Activated naive CD8-positive, alpha-beta T cell treated with anti-CD3 and anti-CD28 coated beads, Interleukin-2, amount 50 U/mL, for 24 hours (primary cell): ENCODE measurements around the gene IL2RA.
A peak's percentile ranks its signal among the peaks of the same experiment; 100 is the strongest.
"Not testable (repeated sequence)": the region's sequence is repeated elsewhere in the genome, so short reads cannot be mapped to it uniquely, and the experiment has no call there.

Experiments
- ATAC-seq: fragments of 150-1000 bp; cut with Tn5 transposase; one replicate; pipeline ENCODE4 v1.10.0; 2021
- DNase-seq: peaks from one replicate; pipeline ENCODE4 v3.0.0; 2021
- H3K27ac Mint-ChIP-seq: one replicate; pipeline ENCODE4 v1.8.0; 2021; ENCODE audit warnings: mild to moderate bottlenecking, mixed read lengths
- H3K27me3 Mint-ChIP-seq: one replicate; pipeline ENCODE4 v1.8.0; 2021; ENCODE audit warnings: mixed read lengths
- H3K36me3 Mint-ChIP-seq: one replicate; pipeline ENCODE4 v1.8.0; 2021; ENCODE audit warnings: low read depth, mixed read lengths
- H3K4me1 Mint-ChIP-seq: one replicate; pipeline ENCODE4 v1.8.0; 2021; ENCODE audit warnings: mixed read lengths
- H3K4me3 Mint-ChIP-seq: one replicate; pipeline ENCODE4 v1.8.0; 2021; ENCODE audit warnings: mild to moderate bottlenecking, moderate library complexity, mixed read lengths
- H3K9me3 Mint-ChIP-seq: one replicate; pipeline ENCODE4 v1.8.0; 2021; ENCODE audit warnings: mixed read lengths

Gene IL2RA

GRCh38 chr10:5970527-5970926 is 91.6 kb downstream of the IL2RA start:
- Mint-ChIP-seq H3K4me3 (no peak overlapping the region), H3K4me1 (peaks cover 48% of the 10 kb centered on the region), H3K27ac (no peak overlapping the region)

GRCh38 chr10:5970066-5970465 is 92.1 kb downstream of the IL2RA start:
- no peak for DNase-seq
- Mint-ChIP-seq H3K27ac (no peak overlapping the region), H3K4me3 (no peak overlapping the region), H3K27me3 (no peaks in the 10 kb centered on the region), H3K9me3 (no peaks in the 10 kb centered on the region), H3K36me3 (peaks cover 26% of the 10 kb centered on the region), H3K4me1 (peaks cover 43% of the 10 kb centered on the region)
- ATAC-seq = no peak

More at GRCh38 chr10:5970527-5970926, 91.6 kb downstream of the IL2RA start:
- Mint-ChIP-seq H3K36me3 (peaks cover 31% of the 10 kb centered on the region), H3K9me3 (no peaks in the 10 kb centered on the region), H3K27me3 (no peaks in the 10 kb centered on the region)
- DNase-seq (no peak), ATAC-seq (no peak)

GRCh38 chr10:5968681-5969453 is 93.3 kb downstream of the IL2RA start:
- ATAC-seq = no peak
- peaks cover 33% of the 10 kb centered on the region for H3K4me1 Mint-ChIP-seq
- no peak for DNase-seq
- H3K4me3 Mint-ChIP-seq = no peak overlapping the region
- peaks cover 23% of the 10 kb centered on the region for H3K36me3 Mint-ChIP-seq
- no peaks in the 10 kb centered on the region for H3K27me3 Mint-ChIP-seq
- no peaks in the 10 kb centered on the region for H3K9me3 Mint-ChIP-seq
- H3K27ac Mint-ChIP-seq = no peak overlapping the region

DNA sequence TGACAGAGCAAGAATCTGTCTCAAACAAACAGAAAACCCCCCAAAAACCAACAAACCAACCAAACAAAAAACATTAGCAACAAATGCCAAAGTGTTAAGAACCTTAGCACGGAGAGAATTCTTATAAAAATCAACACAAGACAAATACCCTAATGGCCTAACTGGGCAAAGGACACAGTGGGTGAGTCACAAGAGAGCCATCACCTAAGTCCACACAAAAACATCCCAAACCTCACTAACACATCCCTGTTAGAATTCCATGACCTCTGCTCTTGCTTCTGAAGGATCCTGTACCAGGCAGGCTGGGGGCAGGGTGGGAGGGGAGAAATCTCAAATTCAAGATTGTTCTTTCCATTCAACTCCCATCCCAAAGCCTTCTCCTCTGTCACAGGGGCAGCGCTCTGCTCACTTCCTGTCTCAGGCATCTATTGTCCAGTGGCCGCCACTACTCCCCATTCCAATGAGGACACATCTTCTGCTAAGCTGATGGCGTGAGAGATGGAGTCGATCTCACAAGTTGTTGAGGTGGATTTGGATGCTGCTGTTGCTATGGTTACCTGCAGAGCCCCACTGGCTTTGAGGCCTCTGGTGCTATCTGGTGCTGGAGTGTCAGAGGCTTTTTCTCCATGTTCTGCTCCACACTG is 94.0 kb downstream of the IL2RA start:
- no peaks in the 10 kb centered on the region for H3K9me3 Mint-ChIP-seq
- ATAC-seq = peak; percentile 38
- no peaks in the 10 kb centered on the region for H3K27me3 Mint-ChIP-seq
- no peak for DNase-seq
- no peak overlapping the region for H3K4me3 Mint-ChIP-seq
- H3K27ac Mint-ChIP-seq = no peak overlapping the region
- H3K36me3 Mint-ChIP-seq = peaks cover 28% of the 10 kb centered on the region
- H3K4me1 Mint-ChIP-seq = peaks cover 26% of the 10 kb centered on the region

GRCh38 chr10:5965266-5965665 is 96.9 kb downstream of the IL2RA start:
- H3K4me3 Mint-ChIP-seq = no peak overlapping the region
- no peaks in the 10 kb centered on the region for H3K9me3 Mint-ChIP-seq
- no peak for DNase-seq
- H3K4me1 Mint-ChIP-seq = peaks cover 5% of the 10 kb centered on the region
- H3K36me3 Mint-ChIP-seq = peaks cover 38% of the 10 kb centered on the region
- H3K27ac Mint-ChIP-seq = no peak overlapping the region
- ATAC-seq = no peak
- H3K27me3 Mint-ChIP-seq = no peaks in the 10 kb centered on the region

GRCh38 chr10:5964736-5965135 is 97.4 kb downstream of the IL2RA start:
- H3K36me3 Mint-ChIP-seq = peaks cover 42% of the 10 kb centered on the region

DNA sequence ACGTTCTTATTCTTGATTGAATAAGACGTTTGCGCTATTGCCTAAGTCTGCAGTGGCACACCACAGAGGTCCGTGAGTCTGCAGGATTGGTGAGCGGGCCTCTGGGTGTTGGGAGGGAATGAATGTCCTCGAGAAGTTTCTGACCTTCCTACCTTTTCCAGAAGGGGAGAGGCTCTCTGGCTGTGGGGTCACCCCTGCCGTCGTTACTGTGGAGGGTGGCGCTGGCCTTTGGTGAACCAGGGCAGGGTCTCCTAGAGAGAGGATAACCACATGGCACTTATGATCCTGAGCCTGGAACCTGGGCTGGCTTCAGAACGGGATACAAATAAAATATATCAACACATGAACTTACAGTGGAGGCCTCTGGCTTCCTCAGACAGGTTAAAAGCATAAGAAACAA is 98.6 kb downstream of the IL2RA start:
- DNase-seq (no peak), ATAC-seq (no peak)
- H3K4me1 Mint-ChIP-seq = no peaks in the 10 kb centered on the region
- no peaks in the 10 kb centered on the region for H3K9me3 Mint-ChIP-seq
- H3K27me3 Mint-ChIP-seq = no peaks in the 10 kb centered on the region
- H3K36me3 Mint-ChIP-seq = peaks cover 46% of the 10 kb centered on the region
- no peak overlapping the region for H3K27ac Mint-ChIP-seq
- no peak overlapping the region for H3K4me3 Mint-ChIP-seq

More at GRCh38 chr10:5964736-5965135, 97.4 kb downstream of the IL2RA start:
- ATAC-seq = no peak
- H3K9me3 Mint-ChIP-seq = no peaks in the 10 kb centered on the region
- no peaks in the 10 kb centered on the region for H3K27me3 Mint-ChIP-seq
- DNase-seq = no peak
- H3K4me3 Mint-ChIP-seq = no peak overlapping the region
- H3K27ac Mint-ChIP-seq = no peak overlapping the region
- H3K4me1 Mint-ChIP-seq = no peaks in the 10 kb centered on the region

DNA sequence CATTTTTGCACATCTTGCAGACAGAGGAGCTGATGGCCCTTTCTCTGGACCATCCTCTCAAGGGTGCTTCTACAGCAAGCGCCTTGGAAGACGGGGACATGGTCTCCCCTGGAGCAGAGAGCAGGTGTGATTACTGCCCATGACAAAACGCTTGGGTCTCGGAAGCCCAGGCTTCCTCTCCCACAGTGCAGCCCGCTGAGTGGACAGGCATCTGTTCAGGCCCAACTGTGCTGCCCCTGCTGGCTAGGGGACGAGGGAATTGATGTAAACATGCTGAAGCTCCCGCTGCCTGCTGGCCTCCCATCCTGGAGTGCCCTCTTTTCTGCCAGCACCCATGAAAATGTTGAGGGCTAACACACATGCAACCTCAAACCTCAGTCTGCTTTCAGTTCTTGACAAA is 99.1 kb downstream of the IL2RA start:
- no peak overlapping the region for H3K4me3 Mint-ChIP-seq
- H3K27ac Mint-ChIP-seq = no peak overlapping the region
- no peaks in the 10 kb centered on the region for H3K9me3 Mint-ChIP-seq
- DNase-seq (no peak), ATAC-seq (no peak)
- H3K27me3 Mint-ChIP-seq = no peaks in the 10 kb centered on the region
- H3K4me1 Mint-ChIP-seq = no peaks in the 10 kb centered on the region
- peaks cover 44% of the 10 kb centered on the region for H3K36me3 Mint-ChIP-seq

DNA sequence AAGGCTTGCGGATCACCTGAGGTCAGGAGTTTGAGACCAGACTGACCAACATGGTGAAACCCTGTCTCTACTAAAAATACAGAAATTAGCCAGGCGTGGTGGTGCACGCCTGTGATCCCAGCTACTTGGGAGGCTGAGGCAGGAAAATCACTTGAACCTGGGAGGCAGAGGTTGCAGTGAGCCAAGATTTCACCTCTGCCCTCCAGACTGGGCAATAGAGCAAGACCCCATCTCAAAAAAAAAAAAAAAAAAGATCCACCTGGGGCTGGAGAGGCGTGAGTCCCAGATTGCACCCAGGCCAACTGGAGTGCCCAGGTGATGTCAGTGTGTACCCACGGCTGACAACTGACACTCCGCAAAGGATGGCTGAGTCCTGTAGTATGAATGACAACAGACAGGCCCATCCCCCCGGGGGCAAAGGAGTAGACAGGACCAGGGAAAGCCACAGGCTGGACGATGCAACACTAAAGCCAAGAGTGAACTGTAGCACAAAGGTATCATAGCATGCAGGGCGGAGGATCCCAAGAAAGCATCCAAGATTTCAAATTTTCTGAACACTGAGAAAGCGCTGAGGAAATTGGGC is 99.7 kb downstream of the IL2RA start:
- H3K4me1 Mint-ChIP-seq, ATAC-seq, H3K9me3 Mint-ChIP-seq, H3K4me3 Mint-ChIP-seq, H3K27ac Mint-ChIP-seq, DNase-seq, H3K27me3 Mint-ChIP-seq: not testable (repeated sequence)
- peaks cover 43% of the 10 kb centered on the region for H3K36me3 Mint-ChIP-seq

DNA sequence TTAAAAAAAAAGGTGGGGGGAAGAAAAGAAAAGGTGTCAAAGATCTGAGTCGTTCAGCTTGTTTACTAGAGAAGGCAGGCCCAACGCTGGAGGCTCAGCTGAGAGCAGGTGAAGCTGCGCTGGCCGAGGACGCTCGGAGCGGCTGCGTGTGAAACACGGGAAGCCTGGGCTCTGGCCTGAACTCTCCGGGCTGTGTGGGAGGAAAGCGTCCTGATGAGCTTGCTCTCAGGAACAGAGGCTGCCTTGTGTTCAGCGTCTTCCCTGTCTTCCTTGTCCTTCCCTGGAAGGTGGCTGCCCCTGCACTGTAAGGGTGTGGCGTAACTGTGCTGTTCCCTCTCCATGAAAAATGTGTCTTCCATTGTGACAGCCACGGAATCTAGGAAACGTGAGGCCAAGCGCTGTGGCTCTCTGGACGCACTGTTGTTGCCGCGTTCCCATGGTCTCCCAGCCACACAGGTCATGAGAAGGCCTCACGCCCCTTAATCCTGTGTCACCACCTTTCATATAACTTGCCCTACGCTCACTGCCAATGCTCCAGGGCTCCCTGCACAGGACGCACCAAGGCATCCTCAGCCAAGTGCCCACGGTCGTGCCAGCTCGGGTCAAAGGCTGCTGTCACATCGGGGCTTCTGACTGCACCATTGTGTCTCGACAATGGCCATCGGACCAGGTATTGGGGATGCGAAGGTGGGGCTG is 100.6 kb downstream of the IL2RA start:
- Mint-ChIP-seq H3K4me1 (no peaks in the 10 kb centered on the region), H3K9me3 (no peaks in the 10 kb centered on the region), H3K27me3 (no peaks in the 10 kb centered on the region), H3K4me3 (no peak overlapping the region), H3K36me3 (peaks cover 41% of the 10 kb centered on the region), H3K27ac (no peak overlapping the region)
- DNase-seq (no peak), ATAC-seq (no peak)

GRCh38 chr10:5960973-5961275 is 101.2 kb downstream of the IL2RA start:
- not testable (repeated sequence) for H3K27me3 Mint-ChIP-seq, H3K27ac Mint-ChIP-seq, H3K4me1 Mint-ChIP-seq, H3K9me3 Mint-ChIP-seq, H3K4me3 Mint-ChIP-seq, ATAC-seq, DNase-seq
- H3K36me3 Mint-ChIP-seq = peaks cover 45% of the 10 kb centered on the region
